CD4-positive, alpha-beta T cell treated with Interleukin-2 at 100 ng/mL for 4 hours (primary cell): Measurements from ENCODE around the gene NTPCR.
"Not testable (repeated sequence)": the region's sequence is repeated elsewhere in the genome, so short reads cannot be mapped to it uniquely, and the experiment has no call there.

Experiments
- DNase-seq: peaks from one replicate; pipeline ENCODE4 v3.0.0-alpha.2; 2020; ENCODE audit warnings: low spot score

Gene NTPCR

GRCh38 chr1:232984577-232985425 lies 34.4 kb downstream of the NTPCR start:
- no peak for DNase-seq

GRCh38 chr1:232985882-232986526 lies 35.6 kb downstream of the NTPCR start:
- no peak for DNase-seq

- DNase-seq, result no peak
Measured at GRCh38 chr1:232986527-232986922, 36.1 kb downstream of the NTPCR start.

GRCh38 chr1:232987046-232987773 lies 36.8 kb downstream of the NTPCR start:
- no peak for DNase-seq

GRCh38 chr1:232987774-232988140 lies 37.3 kb downstream of the NTPCR start:
- no peak for DNase-seq

- DNase-seq, result no peak
Measured at GRCh38 chr1:232988572-232989040, 38.2 kb downstream of the NTPCR start.

- DNase-seq, result no peak
Measured at GRCh38 chr1:232990176-232991128, 40.0 kb downstream of the NTPCR start.

GRCh38 chr1:232991238-232991637 lies 40.8 kb downstream of the NTPCR start:
- DNase-seq, result no peak

- DNase-seq, result no peak
Measured at GRCh38 chr1:232992227-232992626, 41.8 kb downstream of the NTPCR start.

- DNase-seq, result no peak
Measured at GRCh38 chr1:232993555-232993954, 43.1 kb downstream of the NTPCR start.

- DNase-seq, result no peak
Measured at GRCh38 chr1:232995189-232995588, 44.8 kb downstream of the NTPCR start.

GRCh38 chr1:232996143-232996542 lies 45.7 kb downstream of the NTPCR start:
- DNase-seq, result no peak

GRCh38 chr1:232998138-232998537 lies 47.7 kb downstream of the NTPCR start:
- no peak for DNase-seq

GRCh38 chr1:232998646-232999045 lies 48.2 kb downstream of the NTPCR start:
- no peak for DNase-seq

- DNase-seq, result no peak
Measured at GRCh38 chr1:232999956-233000625, 49.7 kb downstream of the NTPCR start.

- DNase-seq, result not testable (repeated sequence)
Measured at GRCh38 chr1:233003638-233004037, 53.2 kb downstream of the NTPCR start.

- DNase-seq, result no peak
Measured at GRCh38 chr1:233004451-233004850, 54.0 kb downstream of the NTPCR start.

- no peak for DNase-seq
Measured at GRCh38 chr1:233005156-233005555, 54.7 kb downstream of the NTPCR start.

- no peak for DNase-seq
Measured at GRCh38 chr1:233005703-233006102, 55.3 kb downstream of the NTPCR start.

- DNase-seq, result no peak
Measured at GRCh38 chr1:233006108-233006507, 55.7 kb downstream of the NTPCR start.

- no peak for DNase-seq
Measured at GRCh38 chr1:233006541-233006973, 56.1 kb downstream of the NTPCR start.
